ENCODE data around the gene PLA2G4D.
"Not testable (repeated sequence)": the region's sequence is repeated elsewhere in the genome, so short reads cannot be mapped to it uniquely, and the experiment has no call there.

GRCh38 chr15:42091753-42092397, 2.5 kb downstream of the PLA2G4D start:
- TF ChIP-seq, protein P1, sequence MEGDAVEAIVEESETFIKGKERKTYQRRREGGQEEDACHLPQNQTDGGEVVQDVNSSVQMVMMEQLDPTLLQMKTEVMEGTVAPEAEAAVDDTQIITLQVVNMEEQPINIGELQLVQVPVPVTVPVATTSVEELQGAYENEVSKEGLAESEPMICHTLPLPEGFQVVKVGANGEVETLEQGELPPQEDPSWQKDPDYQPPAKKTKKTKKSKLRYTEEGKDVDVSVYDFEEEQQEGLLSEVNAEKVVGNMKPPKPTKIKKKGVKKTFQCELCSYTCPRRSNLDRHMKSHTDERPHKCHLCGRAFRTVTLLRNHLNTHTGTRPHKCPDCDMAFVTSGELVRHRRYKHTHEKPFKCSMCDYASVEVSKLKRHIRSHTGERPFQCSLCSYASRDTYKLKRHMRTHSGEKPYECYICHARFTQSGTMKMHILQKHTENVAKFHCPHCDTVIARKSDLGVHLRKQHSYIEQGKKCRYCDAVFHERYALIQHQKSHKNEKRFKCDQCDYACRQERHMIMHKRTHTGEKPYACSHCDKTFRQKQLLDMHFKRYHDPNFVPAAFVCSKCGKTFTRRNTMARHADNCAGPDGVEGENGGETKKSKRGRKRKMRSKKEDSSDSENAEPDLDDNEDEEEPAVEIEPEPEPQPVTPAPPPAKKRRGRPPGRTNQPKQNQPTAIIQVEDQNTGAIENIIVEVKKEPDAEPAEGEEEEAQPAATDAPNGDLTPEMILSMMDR (IDR thresholded peaks at IDR 0.05), result not testable (repeated sequence)
- not testable (repeated sequence) for TF ChIP-seq POLR2A (IDR thresholded peaks at IDR 0.05)

Measured in suprapubic skin (tissue), 3 donors.